ENCODE data around the gene ZNF10.

The ZNF10 gene

DNA sequence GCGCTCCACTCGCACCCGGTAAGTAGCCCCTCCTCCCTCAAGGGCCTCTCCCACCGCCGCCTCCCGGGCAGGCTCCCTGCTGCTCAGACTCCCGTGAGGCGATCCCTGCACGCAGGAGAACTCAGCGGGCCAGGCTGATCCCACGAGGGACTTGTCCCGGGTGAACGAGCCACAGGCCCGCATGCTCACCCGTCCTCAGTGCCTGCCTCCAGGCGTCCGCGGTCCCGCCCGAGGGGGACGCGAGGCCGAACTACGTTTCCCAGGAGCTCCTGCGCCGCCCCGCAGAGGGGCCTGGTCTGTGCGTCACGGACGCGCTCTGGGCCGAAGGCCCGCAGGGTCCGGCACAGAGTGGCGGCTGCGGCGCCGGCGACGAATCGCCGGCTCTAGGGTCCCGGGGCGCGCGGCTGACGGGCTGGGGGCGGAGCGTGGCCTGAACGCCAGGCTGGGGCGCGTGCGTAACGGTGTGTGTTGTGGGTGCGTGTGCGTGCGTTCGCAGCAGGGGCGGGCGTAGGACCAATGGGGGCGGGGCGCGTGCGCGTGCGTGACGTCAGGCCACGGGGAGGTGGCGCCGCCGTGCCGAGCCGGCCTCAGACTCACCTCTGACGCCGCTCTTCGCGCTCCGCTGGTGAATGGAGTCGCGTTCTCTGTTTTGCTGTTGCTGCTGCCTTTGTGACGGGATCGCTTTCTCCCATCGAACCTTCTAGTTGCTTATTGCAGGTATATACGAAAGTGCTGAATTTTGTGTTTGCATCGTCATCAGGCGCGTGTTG lies at the start of gene ZNF10, which contains the start of gene ZNF891:
Gene ZNF10, plus strand, starts transcription at position 590 of the 770 bp plus-strand sequence. CDS start 13,866 bp downstream, outside the sequence.
Gene ZNF891, minus strand, starts transcription at position 237 of the 770 bp plus-strand sequence. CDS start 8,356 bp downstream, outside the sequence.
- peak; percentile 96 for DNase-seq

DNA sequence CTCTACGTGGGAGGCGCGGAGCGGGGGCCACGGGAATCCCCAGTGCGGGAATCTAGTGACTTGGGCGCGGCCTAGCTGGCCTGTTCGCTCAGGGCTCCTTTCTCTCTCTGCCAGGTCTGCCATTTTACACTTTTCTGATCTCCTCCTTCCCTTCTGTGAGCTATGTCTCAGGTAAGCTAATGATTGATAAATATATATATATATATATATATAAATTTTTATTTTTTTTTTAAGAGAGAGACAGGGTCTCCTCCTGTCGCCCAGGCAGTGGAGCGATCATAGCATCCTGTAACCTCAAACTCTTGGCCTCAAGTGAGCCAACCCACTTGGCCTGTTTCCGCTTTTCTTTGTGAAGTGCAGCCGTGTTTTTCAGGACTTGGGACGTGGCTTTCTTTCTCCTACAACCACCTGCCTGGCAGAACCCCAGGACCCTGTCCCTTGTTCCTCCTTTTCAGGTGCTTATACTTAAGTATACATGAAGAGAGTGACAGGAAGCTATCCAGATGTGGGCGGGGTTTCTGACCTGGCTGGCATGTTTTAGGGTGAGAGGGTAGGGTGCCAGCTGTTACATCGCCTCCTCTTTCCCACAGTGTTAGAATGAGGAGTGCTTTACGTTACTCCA lies 49.2 kb upstream of the ZNF10 start:
- no peak for DNase-seq

DNA sequence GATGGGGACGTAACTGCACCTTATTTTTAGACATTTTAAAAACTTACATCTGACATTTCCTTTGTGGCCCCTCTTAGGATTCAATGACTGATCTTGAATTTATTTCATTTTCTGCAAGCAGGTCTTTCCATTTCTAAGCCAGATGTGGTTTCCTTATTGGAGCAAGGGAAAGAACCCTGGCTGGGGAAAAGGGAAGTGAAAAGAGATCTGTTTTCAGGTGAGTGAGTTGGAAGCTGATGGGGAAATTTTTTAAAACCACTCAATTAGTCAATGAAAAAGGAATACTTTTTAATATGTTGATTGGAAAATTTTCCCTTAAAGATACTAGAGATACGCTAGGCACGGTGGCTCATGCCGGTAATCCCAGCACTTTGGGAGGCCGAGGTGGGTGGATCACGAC lies 47.1 kb upstream of the ZNF10 start:
- DNase-seq: no peak

DNA sequence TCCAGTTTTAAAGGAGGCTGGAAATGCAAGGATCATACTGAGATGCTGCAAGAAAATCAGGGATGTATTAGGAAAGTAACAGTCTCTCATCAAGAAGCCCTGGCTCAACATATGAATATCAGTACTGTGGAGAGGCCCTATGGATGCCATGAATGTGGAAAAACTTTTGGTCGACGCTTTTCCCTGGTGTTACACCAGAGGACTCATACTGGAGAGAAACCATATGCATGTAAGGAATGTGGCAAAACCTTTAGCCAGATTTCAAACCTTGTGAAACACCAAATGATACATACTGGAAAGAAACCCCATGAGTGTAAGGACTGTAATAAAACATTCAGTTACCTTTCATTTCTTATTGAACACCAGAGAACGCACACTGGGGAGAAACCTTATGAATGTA lies 24.8 kb upstream of the ZNF10 start:
- DNase-seq: no peak

DNA sequence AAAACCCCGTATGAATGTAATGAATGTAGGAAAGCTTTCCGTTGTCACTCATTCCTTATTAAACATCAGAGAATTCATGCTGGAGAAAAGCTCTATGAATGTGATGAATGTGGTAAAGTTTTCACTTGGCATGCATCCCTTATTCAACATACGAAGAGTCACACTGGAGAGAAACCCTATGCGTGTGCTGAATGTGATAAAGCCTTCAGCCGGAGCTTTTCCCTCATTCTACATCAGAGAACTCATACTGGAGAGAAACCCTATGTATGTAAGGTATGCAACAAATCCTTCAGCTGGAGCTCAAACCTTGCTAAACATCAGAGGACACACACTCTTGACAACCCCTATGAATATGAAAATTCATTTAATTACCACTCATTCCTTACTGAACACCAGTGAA lies 24.2 kb upstream of the ZNF10 start:
- DNase-seq: no peak

DNA sequence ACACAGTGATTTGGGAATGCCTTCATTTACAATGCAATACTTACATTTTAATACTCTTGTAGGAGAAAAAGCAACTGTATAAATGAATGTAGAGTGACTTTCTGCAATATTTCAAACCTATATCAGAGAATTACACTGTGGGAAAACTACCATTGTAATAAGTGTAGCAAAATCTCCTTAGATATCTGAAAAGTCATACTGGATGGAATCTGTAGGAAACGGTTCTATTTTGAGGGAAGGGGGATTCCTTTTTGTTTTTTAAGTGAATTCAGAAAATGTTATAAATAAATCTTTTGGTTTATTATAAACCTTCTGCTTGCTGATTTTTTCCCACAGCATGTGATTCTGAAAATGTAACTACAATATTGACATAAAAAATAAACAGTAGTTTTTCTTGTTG lies 23.3 kb upstream of the ZNF10 start:
- no peak for DNase-seq

DNA sequence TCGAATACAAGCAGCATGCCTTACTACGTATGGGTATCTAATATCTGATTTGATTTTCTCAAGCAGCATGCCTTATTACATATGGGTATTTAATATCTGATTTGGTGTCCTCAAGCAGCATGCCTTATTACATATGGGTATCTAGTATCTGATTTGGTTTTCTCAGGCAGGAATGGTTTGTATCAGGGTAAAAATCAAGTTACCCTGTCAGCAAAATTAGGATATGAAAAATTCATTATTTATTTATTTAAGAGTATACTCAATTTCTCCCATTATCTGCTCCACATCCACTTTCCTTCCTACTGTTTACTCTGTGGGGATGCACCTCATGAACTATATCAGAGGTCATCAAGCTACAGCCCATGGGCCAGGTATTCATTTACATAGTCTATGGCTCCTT lies 22.3 kb upstream of the ZNF10 start:
- no peak for DNase-seq

DNA sequence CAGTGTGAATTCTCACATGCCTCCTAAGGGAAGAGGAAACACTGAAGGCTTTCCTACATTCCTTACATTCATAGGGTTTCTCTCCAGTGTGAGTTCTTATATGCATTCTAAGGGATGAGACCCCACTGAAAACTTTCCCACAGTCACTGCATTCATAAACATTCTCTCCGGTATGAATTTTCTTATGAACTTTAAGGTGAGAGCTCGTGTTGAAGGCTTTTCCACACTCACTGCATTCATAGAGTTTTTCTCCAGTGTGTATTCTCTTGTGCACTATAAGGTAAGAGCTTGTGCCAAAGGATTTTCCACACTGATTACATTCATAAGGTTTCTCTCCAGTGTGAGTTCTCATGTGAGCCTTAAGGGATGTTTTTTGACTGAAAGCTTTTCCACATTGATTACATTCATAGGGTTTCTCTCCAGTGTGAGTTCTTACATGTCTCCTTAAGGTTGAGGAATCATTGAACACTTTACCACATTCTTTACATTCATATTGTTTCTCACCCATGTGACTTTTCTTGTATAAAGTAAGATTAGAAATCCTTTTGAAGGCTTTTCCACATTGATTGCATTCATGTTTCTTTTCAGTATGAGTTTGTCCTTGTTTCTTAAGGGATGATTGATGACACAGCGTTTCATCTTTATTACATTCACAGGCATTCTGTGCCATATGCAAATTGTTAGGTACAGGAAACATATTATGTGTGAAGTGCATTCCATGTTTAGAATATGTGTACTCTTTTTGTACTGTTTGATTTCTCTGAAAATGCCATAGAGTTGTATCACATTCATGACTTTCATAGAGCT lies 9.8 kb upstream of the ZNF10 start:
- no peak for DNase-seq

DNA sequence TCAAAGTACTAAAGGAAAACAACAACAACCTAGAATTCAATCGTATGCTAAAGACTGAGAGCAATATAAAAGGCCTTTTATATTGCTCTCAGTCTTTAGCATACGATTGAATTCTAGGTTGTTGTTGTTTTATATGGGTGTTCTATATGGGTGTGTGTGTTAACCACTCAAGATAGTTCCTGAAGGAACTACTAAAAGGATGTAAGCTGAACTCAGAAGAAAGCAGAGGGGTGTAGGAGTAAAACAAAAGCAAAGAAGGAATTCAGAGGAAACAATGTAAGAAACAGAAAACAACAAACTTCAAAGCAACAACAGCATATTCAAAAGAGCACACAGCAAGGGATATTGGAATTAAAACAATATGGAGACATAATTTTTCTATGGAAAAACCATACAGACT lies 5.8 kb upstream of the ZNF10 start:
- no peak for DNase-seq

DNA sequence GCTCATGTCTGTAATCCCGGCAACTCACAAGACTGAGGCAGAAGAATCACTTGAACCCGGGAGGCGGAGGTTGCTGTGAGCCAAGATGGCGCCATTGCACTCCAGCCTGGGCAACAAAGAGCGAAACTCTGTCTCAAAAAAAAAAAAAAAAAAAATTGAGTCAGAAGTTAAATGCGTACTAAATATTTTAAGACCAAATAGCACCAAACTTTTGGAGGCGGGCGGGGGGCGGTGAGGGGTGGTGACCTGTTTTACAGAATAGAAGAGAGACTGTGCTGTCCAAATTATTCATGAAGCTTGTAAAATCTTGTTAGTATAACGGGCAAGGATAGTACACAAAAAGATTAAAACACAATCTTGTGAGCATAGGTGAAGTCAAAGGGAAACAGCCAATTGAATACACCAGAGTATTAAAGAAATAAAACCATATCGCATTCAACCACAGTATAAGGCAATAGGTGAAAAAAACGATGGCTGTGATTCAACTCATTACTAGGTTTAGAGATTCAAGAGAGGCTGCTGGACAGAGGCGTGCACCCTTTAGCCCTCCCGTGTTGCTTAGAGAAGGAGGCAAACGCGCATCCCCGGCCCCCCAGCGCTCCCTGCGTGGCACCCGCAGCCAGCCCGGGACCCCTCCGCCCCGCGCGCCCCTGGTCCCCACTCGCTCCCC lies 924 bp upstream of the ZNF10 start:
- no peak for DNase-seq

DNA sequence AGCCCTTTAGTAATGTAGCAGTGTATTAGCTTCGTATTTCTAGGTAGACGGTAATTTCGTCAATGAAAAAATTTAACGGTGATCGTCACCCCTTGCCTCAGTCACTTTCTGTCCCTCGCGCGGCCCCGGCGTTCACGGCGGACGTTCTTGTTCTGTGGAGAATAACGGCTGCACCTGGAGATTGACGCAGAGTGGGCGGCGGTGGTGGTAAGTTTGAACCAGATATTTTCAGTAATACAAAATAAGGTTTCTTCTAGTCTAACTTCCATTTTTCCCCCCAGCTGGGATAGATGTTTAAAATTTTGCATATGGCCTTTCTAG lies 341 bp downstream of the ZNF10 start:
- no peak for DNase-seq

DNA sequence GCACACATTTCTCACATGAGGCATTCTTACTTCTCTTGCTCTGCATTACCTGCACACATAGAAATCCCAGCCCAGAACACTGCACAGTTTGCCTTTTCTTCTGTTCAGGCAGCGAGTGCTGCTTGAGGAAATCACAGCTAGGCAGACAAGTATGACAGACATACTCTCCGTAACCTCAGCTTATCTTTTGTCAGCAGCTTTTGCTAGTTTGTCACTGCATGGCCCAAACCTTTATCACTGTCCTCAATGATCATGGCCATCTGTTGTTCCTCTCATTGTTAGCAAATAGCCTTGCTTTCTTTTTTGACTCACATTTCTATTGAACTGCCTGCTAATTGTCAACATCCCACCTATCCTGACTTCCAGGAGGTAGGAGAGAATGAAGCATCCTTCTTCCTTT lies 5.3 kb downstream of the ZNF10 start:
- DNase-seq: no peak

DNA sequence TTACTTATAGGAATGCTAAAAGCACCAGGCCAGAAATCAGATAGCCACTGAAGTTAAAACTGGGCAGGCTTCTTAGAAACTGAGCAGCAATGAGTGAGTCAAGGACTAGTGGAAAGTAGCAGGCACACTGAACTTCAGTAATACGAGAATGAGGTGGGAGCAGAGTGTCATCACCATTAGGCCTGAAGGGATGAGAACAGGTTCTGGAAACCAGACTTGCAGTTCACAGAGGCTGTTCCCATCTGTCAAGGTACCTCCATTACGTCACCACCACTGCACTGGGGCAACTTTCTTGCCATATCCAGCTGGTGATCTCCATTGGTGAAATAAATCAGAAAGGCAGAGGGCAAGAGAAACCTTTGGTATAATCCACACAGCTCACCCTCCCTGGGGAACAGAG lies 15.6 kb downstream of the ZNF10 start:
- DNase-seq: no peak

DNA sequence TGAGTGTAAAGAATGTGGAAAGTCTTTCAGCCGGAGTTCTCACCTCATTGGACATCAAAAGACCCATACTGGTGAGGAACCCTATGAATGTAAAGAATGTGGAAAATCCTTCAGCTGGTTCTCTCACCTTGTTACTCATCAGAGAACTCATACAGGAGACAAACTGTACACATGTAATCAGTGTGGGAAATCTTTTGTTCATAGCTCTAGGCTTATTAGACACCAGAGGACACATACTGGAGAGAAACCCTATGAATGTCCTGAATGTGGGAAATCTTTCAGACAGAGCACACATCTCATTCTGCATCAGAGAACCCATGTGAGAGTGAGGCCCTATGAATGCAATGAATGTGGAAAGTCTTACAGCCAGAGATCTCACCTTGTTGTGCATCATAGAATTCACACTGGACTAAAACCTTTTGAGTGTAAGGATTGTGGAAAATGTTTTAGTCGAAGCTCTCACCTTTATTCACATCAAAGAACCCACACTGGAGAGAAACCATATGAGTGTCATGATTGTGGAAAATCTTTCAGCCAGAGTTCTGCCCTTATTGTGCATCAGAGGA lies 25.8 kb downstream of the ZNF10 start:
- no peak for DNase-seq

DNA sequence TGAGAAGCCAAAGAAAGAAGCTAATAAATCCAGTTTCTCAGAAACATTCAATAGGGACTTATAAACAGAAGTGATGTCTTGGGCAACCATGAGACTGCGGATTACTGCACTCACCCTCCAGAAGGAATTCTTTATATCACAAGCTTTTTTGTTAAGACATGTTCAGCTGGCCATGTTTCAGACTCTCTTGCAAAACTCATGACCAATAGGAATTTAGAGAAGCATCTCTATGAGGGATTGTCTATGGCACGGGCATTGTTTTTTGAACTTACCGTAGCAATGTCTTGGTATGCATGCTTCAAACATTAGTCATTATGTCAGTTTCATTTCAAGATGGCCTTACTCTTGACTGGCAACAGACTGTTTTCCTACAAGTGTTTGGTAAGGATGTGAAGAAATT lies 35.3 kb downstream of the ZNF10 start:
- no peak for DNase-seq

DNA sequence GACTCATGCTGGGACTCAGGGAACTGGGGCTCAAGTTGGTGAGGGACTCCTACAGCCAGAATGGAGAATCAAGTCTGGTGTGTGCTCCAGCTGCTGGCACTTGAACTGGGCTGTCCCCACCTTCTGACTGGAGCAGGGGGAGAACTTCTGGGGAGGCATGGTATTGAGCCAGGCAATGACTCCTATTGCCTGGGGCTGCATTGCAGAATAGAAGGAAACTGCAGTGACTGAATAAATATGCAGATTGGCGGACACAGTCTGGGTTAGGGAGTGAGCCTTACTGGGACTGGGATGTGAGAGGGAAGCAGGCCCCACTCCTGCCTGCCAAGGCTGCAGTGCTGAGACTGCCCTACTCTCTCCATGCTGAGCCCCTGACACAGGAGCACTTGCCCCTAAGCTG lies 42.1 kb downstream of the ZNF10 start:
- DNase-seq: no peak

DNA sequence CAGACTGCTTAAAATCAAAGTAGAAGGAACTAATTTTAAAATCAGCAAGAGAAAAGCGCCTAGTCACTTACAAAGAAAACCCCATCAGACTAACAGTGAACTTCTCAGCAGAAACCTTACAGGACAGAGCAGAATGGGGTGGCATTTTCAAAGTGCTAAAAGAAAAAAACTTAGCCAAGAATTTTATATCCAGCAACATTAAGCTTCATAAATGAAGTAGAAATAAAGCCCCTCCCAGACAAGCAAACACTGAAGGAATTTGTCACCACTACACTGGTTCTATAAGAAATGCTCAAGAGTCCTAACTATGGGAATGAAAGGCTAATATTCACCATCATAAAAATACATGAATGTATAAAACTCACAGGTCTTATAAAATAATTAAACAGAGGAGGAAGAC lies 44.5 kb downstream of the ZNF10 start:
- DNase-seq: no peak

DNA sequence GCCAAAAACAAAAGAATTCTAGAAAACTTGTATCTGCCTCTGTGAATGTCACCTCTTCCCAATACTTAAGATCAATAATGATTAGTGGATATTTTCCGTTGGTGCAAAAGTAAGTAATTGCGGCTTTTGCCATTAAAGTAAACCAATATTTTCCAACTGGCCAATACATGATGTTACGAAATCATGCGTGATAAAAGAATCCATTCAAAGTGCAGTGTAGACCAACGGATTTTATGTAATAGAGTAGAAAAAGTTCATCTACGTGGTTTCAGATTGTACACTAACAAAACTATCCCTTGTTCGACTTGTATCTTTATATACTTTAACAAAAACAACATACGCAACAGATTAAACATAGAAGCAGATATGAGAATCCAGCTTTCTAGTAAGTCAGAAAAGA lies 50.2 kb downstream of the ZNF10 start:
- DNase-seq: no peak

DNA sequence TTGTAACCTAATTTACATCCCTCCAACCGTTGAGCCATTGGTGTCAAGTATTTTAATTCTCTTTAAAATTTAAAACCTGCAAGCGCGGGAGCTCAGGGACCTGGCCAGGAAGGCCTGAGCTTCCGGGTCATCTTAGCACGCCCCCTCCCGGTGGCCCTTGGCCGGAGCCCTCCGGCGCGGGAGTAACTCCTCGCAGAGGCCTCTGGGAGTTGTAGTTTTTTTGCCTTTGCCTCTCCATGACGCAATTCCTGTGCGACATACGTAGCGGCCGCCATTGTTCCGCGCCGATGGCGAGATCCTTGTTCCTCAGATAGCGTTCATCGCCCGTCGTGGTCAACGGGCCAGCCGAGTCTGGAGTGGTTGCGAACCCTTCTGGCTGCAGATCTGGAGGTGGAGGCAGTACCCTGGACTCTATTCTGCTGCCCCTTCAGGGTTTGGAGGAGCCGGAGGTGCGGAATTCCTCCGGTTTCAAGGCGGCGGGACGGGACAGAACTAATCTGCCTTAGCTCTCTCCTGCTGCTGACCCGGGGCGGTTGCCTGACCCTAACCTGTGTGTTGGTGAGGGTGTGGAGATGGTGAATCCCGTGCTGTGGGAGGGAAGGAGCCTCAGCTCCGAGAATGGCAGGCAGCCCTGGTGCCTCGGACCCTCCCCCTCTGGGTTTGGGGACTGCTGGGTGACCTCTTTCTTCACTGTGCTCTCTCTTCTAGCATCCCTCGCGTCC lies 51.0 kb downstream of the ZNF10 start, which contains the start of gene ZNF268:
Gene ZNF268, plus strand, starts transcription at position 258 of the 722 bp plus-strand sequence. CDS start 503 bp downstream, outside the sequence.
- peak; percentile 91 to 93 for DNase-seq

DNA sequence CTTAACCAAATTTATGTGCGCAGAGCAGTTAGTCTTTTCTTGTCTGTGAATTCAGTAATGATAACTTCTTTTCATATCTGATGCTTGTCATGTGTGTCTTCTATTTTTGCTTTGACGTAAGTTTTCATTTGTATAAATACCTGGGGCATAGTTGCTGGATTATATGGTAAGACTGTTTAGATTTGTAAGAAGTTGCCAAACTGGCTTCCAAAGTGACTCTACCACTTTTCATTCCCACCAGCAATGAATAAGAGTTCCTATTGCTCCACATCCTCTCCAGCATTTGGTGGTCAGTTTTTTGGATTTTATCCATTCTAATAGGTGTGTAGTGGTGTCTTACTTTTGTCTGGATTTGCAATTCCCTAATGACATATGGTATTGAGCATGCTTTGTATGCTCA lies 59.7 kb downstream of the ZNF10 start:
- no peak for DNase-seq

DNA sequence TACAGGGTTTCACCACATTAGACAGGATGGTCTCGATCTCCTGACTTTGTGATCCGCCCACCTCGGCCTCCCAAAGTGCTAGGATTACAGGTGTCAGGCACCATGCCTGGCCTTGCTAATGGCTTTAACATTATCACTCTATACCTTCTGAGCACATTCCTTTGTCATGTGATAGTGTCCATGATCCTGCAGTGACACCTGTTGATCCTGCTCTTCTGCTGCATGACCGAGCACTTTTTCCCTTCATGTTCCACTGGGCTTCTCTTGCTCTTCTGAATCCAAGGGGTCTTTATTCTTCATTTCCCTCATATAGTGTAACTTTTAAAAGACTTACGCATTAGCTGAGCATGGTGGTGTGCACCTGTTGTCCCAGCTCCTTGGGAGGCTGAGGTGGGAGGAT lies 62.4 kb downstream of the ZNF10 start:
- DNase-seq: no peak

DNA sequence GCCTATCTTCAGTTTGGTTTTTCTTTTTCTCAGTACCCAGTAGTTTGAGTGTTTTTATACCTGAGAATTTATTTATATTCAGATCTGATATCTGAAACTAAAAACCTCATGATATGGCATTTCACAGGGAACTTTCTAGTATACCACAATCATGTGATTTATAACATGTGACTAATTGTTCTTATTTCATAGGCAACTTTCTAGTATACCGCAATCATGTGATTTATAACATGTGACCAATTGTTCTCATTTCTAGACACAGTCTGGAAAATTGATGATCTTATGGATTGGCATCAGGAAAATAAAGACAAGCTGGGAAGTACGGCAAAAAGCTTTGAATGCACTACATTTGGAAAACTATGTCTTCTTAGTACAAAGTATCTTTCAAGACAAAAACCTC lies 71.5 kb downstream of the ZNF10 start:
- DNase-seq: no peak

All from CD4-positive, alpha-beta T cell treated with Interleukin-1 beta for 1 hour (primary cell).